ENCODE results near the gene MAEL.

Gene MAEL

GRCh38 chr1:167059809-167060107 is 70.7 kb downstream of the MAEL start:
- Histone ChIP-seq H3K9me3 (ENCODE audit: control insufficient read depth, low read depth, low read length) (no peaks in the 10 kb centered on the region), H3K36me3 (ENCODE audit: control insufficient read depth, low read depth, low read length) (no peaks in the 10 kb centered on the region), H3K4me3 (ENCODE audit: low read length) (no peak overlapping the region), H3K27ac (ENCODE audit: low read length) (no peak overlapping the region), H3K4me1 (ENCODE audit: control insufficient read depth, low read depth, low read length) (peaks cover 6% of the 10 kb centered on the region), H3K9ac (ENCODE audit: low read length) (no peak overlapping the region), H3K27me3 (ENCODE audit: control insufficient read depth, insufficient read depth, low read length) (no peaks in the 10 kb centered on the region)

DNA sequence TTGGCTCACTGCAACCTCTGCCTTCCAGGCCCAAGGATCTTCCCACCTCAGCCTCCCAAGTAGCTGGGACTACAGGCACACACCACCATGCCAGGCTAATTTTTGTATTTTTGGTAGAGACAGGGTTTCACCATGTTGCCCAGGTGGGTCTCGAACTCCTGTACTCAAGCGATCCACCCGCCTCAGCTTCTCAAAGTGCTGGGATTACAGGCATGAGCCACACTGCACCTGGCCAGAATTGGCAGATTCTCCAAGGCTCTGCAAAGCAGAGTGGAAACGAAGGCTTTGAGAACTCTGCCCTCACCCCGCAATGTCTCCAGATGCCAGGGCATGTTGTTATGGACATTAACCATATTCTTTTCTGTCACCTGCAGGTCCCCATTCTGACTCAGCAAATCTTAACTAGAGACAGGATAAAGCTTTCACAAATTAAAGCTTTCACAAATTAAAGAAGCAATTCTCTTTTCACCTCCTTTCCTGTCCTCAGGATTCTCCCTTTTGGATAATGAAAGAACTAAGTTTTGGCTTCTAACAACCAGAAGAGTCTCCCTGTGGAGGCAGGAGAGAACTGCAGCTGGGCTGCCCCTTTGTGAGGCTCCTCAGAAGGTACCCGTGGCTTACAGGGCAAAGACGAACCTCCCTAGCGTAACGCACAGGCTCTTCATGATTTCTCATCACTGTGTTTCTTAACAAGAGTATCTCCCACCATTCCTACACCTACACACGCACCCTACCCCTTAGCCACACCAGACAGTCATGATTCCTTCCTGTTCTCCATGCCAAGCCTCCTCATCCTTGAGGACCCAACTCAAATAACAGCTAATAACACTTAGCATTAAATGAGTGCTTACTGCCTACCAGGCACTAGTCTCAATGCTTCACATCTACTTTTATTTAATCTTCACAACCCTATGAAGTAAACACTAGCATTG is 71.3 kb downstream of the MAEL start:
- H3K36me3 ChIP-seq (ENCODE audit: control insufficient read depth, low read depth, low read length): no peaks in the 10 kb centered on the region
- no peaks in the 10 kb centered on the region for H3K9me3 ChIP-seq (ENCODE audit: control insufficient read depth, low read depth, low read length)
- H3K27ac ChIP-seq (ENCODE audit: low read length): no peak overlapping the region
- peaks cover 6% of the 10 kb centered on the region for H3K4me1 ChIP-seq (ENCODE audit: control insufficient read depth, low read depth, low read length)
- no peak overlapping the region for H3K4me3 ChIP-seq (ENCODE audit: low read length)
- no peaks in the 10 kb centered on the region for H3K27me3 ChIP-seq (ENCODE audit: control insufficient read depth, insufficient read depth, low read length)
- no peak overlapping the region for H3K9ac ChIP-seq (ENCODE audit: low read length)

DNA sequence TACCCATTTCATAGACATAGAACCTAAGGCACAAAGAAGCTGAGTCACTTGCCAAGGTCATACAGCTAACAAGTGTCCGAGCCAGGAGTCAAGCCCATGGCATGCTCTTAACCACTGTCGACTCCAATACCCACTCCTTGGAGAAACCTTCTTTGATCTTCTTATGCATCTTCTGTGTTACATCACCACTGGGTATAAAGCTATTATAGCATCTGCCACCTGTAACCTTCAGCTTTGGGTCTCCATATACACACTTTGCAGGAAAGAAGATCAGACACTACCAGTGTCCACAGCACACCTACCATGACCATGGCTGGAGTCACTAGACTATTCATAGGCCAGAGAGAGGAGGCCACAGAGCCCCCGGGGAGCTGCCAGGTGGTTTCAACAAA is 72.0 kb downstream of the MAEL start:
- H3K9me3 ChIP-seq (ENCODE audit: control insufficient read depth, low read depth, low read length): no peaks in the 10 kb centered on the region
- H3K27ac ChIP-seq (ENCODE audit: low read length): no peak overlapping the region
- no peak overlapping the region for H3K9ac ChIP-seq (ENCODE audit: low read length)
- H3K36me3 ChIP-seq (ENCODE audit: control insufficient read depth, low read depth, low read length): no peaks in the 10 kb centered on the region
- peaks cover 6% of the 10 kb centered on the region for H3K4me1 ChIP-seq (ENCODE audit: control insufficient read depth, low read depth, low read length)
- H3K4me3 ChIP-seq (ENCODE audit: low read length): no peak overlapping the region
- H3K27me3 ChIP-seq (ENCODE audit: control insufficient read depth, insufficient read depth, low read length): no peaks in the 10 kb centered on the region

- Histone ChIP-seq H3K4me3 (ENCODE audit: low read length) (no peak overlapping the region), H3K27me3 (ENCODE audit: control insufficient read depth, insufficient read depth, low read length) (no peaks in the 10 kb centered on the region), H3K9ac (ENCODE audit: low read length) (no peak overlapping the region), H3K36me3 (ENCODE audit: control insufficient read depth, low read depth, low read length) (no peaks in the 10 kb centered on the region), H3K9me3 (ENCODE audit: control insufficient read depth, low read depth, low read length) (no peaks in the 10 kb centered on the region), H3K4me1 (ENCODE audit: control insufficient read depth, low read depth, low read length) (no peaks in the 10 kb centered on the region), H3K27ac (ENCODE audit: low read length) (no peak overlapping the region)
Observed at GRCh38 chr1:167064621-167065020, 75.5 kb downstream of the MAEL start.

GRCh38 chr1:167065471-167065870 is 76.4 kb downstream of the MAEL start:
- Histone ChIP-seq H3K4me3 (ENCODE audit: low read length) (no peak overlapping the region), H3K9ac (ENCODE audit: low read length) (no peak overlapping the region), H3K9me3 (ENCODE audit: control insufficient read depth, low read depth, low read length) (no peaks in the 10 kb centered on the region), H3K36me3 (ENCODE audit: control insufficient read depth, low read depth, low read length) (no peaks in the 10 kb centered on the region), H3K27me3 (ENCODE audit: control insufficient read depth, insufficient read depth, low read length) (no peaks in the 10 kb centered on the region), H3K4me1 (ENCODE audit: control insufficient read depth, low read depth, low read length) (no peaks in the 10 kb centered on the region), H3K27ac (ENCODE audit: low read length) (no peak overlapping the region)

- Histone ChIP-seq H3K36me3 (ENCODE audit: control insufficient read depth, low read depth, low read length) (no peaks in the 10 kb centered on the region), H3K27me3 (ENCODE audit: control insufficient read depth, insufficient read depth, low read length) (no peaks in the 10 kb centered on the region), H3K27ac (ENCODE audit: low read length) (no peak overlapping the region), H3K9me3 (ENCODE audit: control insufficient read depth, low read depth, low read length) (no peaks in the 10 kb centered on the region), H3K4me3 (ENCODE audit: low read length) (peak overlapping the region; percentile 5), H3K4me1 (ENCODE audit: control insufficient read depth, low read depth, low read length) (no peaks in the 10 kb centered on the region), H3K9ac (ENCODE audit: low read length) (peak overlapping the region; percentile 25)
Observed at GRCh38 chr1:167066333-167067122, 77.4 kb downstream of the MAEL start.

- H3K4me1 ChIP-seq (ENCODE audit: control insufficient read depth, low read depth, low read length): no peaks in the 10 kb centered on the region
- H3K36me3 ChIP-seq (ENCODE audit: control insufficient read depth, low read depth, low read length): no peaks in the 10 kb centered on the region
Observed at GRCh38 chr1:167067904-167068303, 78.8 kb downstream of the MAEL start.

GRCh38 chr1:167068761-167069160 is 79.7 kb downstream of the MAEL start:
- no peaks in the 10 kb centered on the region for H3K36me3 ChIP-seq (ENCODE audit: control insufficient read depth, low read depth, low read length)
- no peak overlapping the region for H3K4me3 ChIP-seq (ENCODE audit: low read length)
- H3K27me3 ChIP-seq (ENCODE audit: control insufficient read depth, insufficient read depth, low read length): no peaks in the 10 kb centered on the region
- H3K27ac ChIP-seq (ENCODE audit: low read length): no peak overlapping the region
- H3K9me3 ChIP-seq (ENCODE audit: control insufficient read depth, low read depth, low read length): no peaks in the 10 kb centered on the region
- H3K9ac ChIP-seq (ENCODE audit: low read length): no peak overlapping the region
- no peaks in the 10 kb centered on the region for H3K4me1 ChIP-seq (ENCODE audit: control insufficient read depth, low read depth, low read length)

More at GRCh38 chr1:167067904-167068303, 78.8 kb downstream of the MAEL start:
- Histone ChIP-seq H3K4me3 (ENCODE audit: low read length) (no peak overlapping the region), H3K9me3 (ENCODE audit: control insufficient read depth, low read depth, low read length) (no peaks in the 10 kb centered on the region), H3K27me3 (ENCODE audit: control insufficient read depth, insufficient read depth, low read length) (no peaks in the 10 kb centered on the region), H3K27ac (ENCODE audit: low read length) (no peak overlapping the region), H3K9ac (ENCODE audit: low read length) (no peak overlapping the region)

DNA sequence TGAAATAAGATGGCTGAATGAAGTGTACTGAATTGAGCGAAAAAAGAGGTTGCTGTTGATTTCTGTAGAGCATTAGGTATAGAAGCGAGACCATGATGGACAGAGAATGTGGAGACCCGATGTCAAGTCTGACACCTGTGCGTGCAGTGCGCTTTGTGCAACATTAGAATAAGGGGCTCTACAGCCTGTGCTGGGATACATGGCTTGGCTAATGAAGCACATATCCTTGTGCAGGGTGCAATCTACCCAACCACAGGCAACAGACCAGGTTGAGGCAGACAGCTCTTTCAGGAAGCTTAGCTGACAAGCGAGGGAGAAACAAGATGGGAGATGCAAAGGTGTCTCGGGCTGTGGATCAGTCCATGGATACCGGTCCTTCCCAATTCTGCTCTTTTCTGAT is 82.2 kb downstream of the MAEL start:
- H3K4me1 ChIP-seq (ENCODE audit: control insufficient read depth, low read depth, low read length): no peaks in the 10 kb centered on the region
- H3K36me3 ChIP-seq (ENCODE audit: control insufficient read depth, low read depth, low read length): no peaks in the 10 kb centered on the region
- H3K27me3 ChIP-seq (ENCODE audit: control insufficient read depth, insufficient read depth, low read length): no peaks in the 10 kb centered on the region
- no peak overlapping the region for H3K9ac ChIP-seq (ENCODE audit: low read length)
- no peak overlapping the region for H3K27ac ChIP-seq (ENCODE audit: low read length)
- no peak overlapping the region for H3K4me3 ChIP-seq (ENCODE audit: low read length)
- H3K9me3 ChIP-seq (ENCODE audit: control insufficient read depth, low read depth, low read length): no peaks in the 10 kb centered on the region
